Endothelial cell of umbilical vein (primary cell): ENCODE measurements around the gene WTAP. TPM values are rescaled to one million over a fixed set of nuclear protein-coding genes. Genes with fewer than 3 reads are reported as not detected.

Experiments
- BruUV-seq: library from RNA; stranded (reverse); fragments of 400-500 nt; replicated peaks from 2 replicates; lab custom pipeline; 2021; lab: Mats Ljungman, UMichigan
- CTCF ChIA-PET: fragments of 300-600, 350-600 bp; sonication (Branson Sonifier 250); formaldehyde crosslinking; loops from one replicate; lab custom pipeline; 2021; ENCODE audit warnings: antibody characterized with exemption, inconsistent platforms; lab: Charles Lee
- POLR2A ChIA-PET: fragments of 300-600, 350-600 bp; sonication (Branson Sonifier 250); formaldehyde crosslinking; loops from one replicate; lab custom pipeline; 2021; ENCODE audit warnings: antibody characterized with exemption, inconsistent platforms; lab: Charles Lee
- DNase-seq: peaks from one replicate; pipeline ENCODE4 v3.0.0-alpha.2; 2011; ENCODE audit warnings: low read depth, low spot score
- FAIRE-seq: peaks from 2 replicates; lab custom pipeline; 2011; peaks lifted over from hg19 to GRCh38; lab: Jason Lieb, UNC
- H2AFZ ChIP-seq: 2 replicates; pipeline ENCODE4 v1.6.0; 2012; ENCODE audit warnings: low read depth, low read length, control low read depth, inconsistent platforms
- H3K27ac ChIP-seq: 2 replicates; pipeline ENCODE4 v1.5.1; 2011; ENCODE audit warnings: low read depth, mild to moderate bottlenecking, control low read depth, low read length, moderate library complexity; ENCODE audit not compliant: insufficient read depth
- H3K27me3 ChIP-seq, 2 experiments: 2 replicates each; pipeline versions ENCODE4 v1.6.0 to v1.6.1; 2011; ENCODE audit warnings: low read length in 2 of 2, mixed read lengths in 1 of 2; ENCODE audit not compliant: control insufficient read depth in 2 of 2, insufficient read depth in 2 of 2
- H3K36me3 ChIP-seq, 2 experiments: 2 replicates in 1 of 2; 3 replicates in 1 of 2; pipeline ENCODE4 v1.5.1; 2011; ENCODE audit warnings: low read length in 2 of 2, mild to moderate bottlenecking in 1 of 2, moderate library complexity in 1 of 2; ENCODE audit not compliant: control insufficient read depth in 2 of 2, insufficient read depth in 2 of 2; ENCODE audit errors: extremely low read depth in 1 of 2
- H3K4me1 ChIP-seq: 3 replicates; pipeline ENCODE4 v1.5.1; 2011; ENCODE audit warnings: mild to moderate bottlenecking, low read length; ENCODE audit not compliant: control insufficient read depth, insufficient read depth; ENCODE audit errors: extremely low read depth
- H3K4me2 ChIP-seq: 2 replicates; pipeline ENCODE4 v1.6.1; 2011; ENCODE audit warnings: low read length, control low read depth, mixed read lengths; ENCODE audit not compliant: insufficient read depth
- H3K4me3 ChIP-seq, 3 experiments: fragments of 200-600 bp in 1 of 3; sonication (generic), shearing (Covaris generic) in 1 of 3; replicated peaks in 1 of 3; 2 replicates each; pipeline ENCODE4 v1.5.1; 2011 to 2016; ENCODE audit warnings: control low read depth in 3 of 3, low read length in 3 of 3, mild to moderate bottlenecking in 2 of 3, inconsistent platforms in 1 of 3, low read depth in 1 of 3, moderate library complexity in 1 of 3; ENCODE audit not compliant: insufficient read depth in 1 of 3
- H3K79me2 ChIP-seq: 2 replicates; pipeline ENCODE4 v1.6.0; 2012; ENCODE audit warnings: low read length, inconsistent platforms; ENCODE audit not compliant: control insufficient read depth, insufficient read depth
- H3K9ac ChIP-seq: replicated peaks from 2 replicates; pipeline ENCODE3; 2011; ENCODE audit warnings: low read length, control low read depth; ENCODE audit not compliant: insufficient read depth; ENCODE audit errors: extremely low read depth
- H3K9me1 ChIP-seq: replicated peaks from 3 replicates; pipeline ENCODE4 v1.6.0; 2011; ENCODE audit warnings: mild to moderate bottlenecking, low read length; ENCODE audit not compliant: control insufficient read depth, insufficient read depth; ENCODE audit errors: extremely low read depth
- H3K9me3 ChIP-seq: replicated peaks from 2 replicates; pipeline ENCODE4 v1.5.1; 2012; ENCODE audit warnings: low read length, inconsistent platforms; ENCODE audit not compliant: control insufficient read depth, insufficient read depth
- H4K20me1 ChIP-seq: replicated peaks from 2 replicates; pipeline ENCODE3; 2011; ENCODE audit warnings: mild to moderate bottlenecking, low read length; ENCODE audit not compliant: control insufficient read depth, insufficient read depth; ENCODE audit errors: extremely low read depth
- CTCF ChIP-seq, 2 donors: IDR thresholded peaks; 1 replicate in 1 of 2; 2 replicates in 1 of 2; pipeline ENCODE4 v1.5.1; 2011; ENCODE audit warnings: low read length in 2 of 2, mild to moderate bottlenecking in 2 of 2, moderate library complexity in 2 of 2, control low read depth in 1 of 2, inconsistent platforms in 1 of 2, low read depth in 1 of 2; ENCODE audit not compliant: insufficient read depth in 1 of 2; ENCODE audit errors: extremely low read depth in 1 of 2
- EZH2 ChIP-seq: IDR thresholded peaks from 2 replicates; pipeline ENCODE4 v1.6.1; 2012; ENCODE audit warnings: borderline replicate concordance, low read depth, mild to moderate bottlenecking, moderate library complexity, low read length, inconsistent platforms; ENCODE audit not compliant: severe bottlenecking
- POLR2A ChIP-seq: IDR thresholded peaks from 2 replicates; pipeline ENCODE4 v1.6.1; 2012; ENCODE audit warnings: low read depth, mild to moderate bottlenecking, control low read depth, low read length
- POLR2AphosphoS5 ChIP-seq: IDR thresholded peaks from 2 replicates; pipeline ENCODE4 v1.6.1; 2012; ENCODE audit warnings: low read depth, mild to moderate bottlenecking, control low read depth, low read length, moderate library complexity; ENCODE audit not compliant: insufficient read depth
- dilution Hi-C: fragments of 300-500 bp; cut with MboI; formaldehyde crosslinking; loops from one replicate; pipeline ENCODE4 v1.15.0; 2019; ENCODE audit warnings: low sequenced_read_pairs; ENCODE audit not compliant: extremely low pct_ligation_motif_present
- intact Hi-C: fragments of 100-400 bp; cut with micrococcal nuclease; formaldehyde crosslinking; loops from one replicate; pipeline ENCODE4 v1.10.0; 2022
- polyA plus RNA-seq, 4 experiments: library from polyadenylated mRNA; depleted of rRNA in 3 of 4; stranded (reverse) in 3 of 4; unstranded in 1 of 4; fragments of >200 nt; gene quantifications; 2 replicates each; pipeline versions ENCODE4 v1.2.1 to v1.2.3, GENCODE V29; 2011 to 2012; ENCODE audit warnings: missing spikeins in 1 of 4
- total RNA-seq: library from RNA; stranded (reverse); gene quantifications from 2 replicates; pipeline ENCODE4 v1.2.3, GENCODE V29; 2021

WTAP gene
- total and polyA plus RNA-seq, 2 donors (not counting 3 experiments of a cell fraction or from before 2014, with no cell fraction given) = 21.7 to 81.6 TPM

GRCh38 chr6:159789377-159790148, 62.3 kb downstream of the WTAP start, which contains the start of gene TCP1:
TCP1 (minus strand) TSS chr6:159789602; CDS start chr6:159789468, 134 bp downstream.
- H3K27ac ChIP-seq = peak within 1 kb of the TSS; percentile 62
- H2AFZ ChIP-seq = peak within 1 kb of the TSS; percentile 87
- peaks cover 82% of the 10 kb centered on the region for H3K79me2 ChIP-seq
- no peaks in the 10 kb centered on the region for H3K9me3 ChIP-seq
- H3K4me2 ChIP-seq = peak within 1 kb of the TSS; percentile 89
- peaks cover 2% of the 10 kb centered on the region for H4K20me1 ChIP-seq
- peak; percentile 90 for TF ChIP-seq POLR2AphosphoS5
- peak; percentile 88 for TF ChIP-seq POLR2A
- no peak for TF ChIP-seq EZH2
- TF ChIP-seq CTCF (IDR thresholded peaks at IDR 0.05; ENCODE audit: extremely low read depth in 1 of 2, insufficient read depth in 1 of 2, low read depth in 1 of 2, low read length in 2 of 2) = no peak
- H3K4me1 ChIP-seq = peaks cover 27% of the 10 kb centered on the region
- intact Hi-C loops (loop anchor here (1.0 to 10.0 kb wide), 8 partner anchors 27 to 668 kb away; partner anchors contain the start of genes ACAT2, SOD2 and WTAP), dilution Hi-C loops (no loop called here)
- H3K27me3 ChIP-seq = no peaks in the 10 kb centered on the region
- ChIA-PET POLR2A (interaction anchor here (0.5 to 2.9 kb wide), 9 partner anchors 9 to 223 kb away, joined by 3 to 21 read pairs (median 3); partner anchors contain the start of genes ACAT2, SOD2 and WTAP), CTCF (interaction anchor here (0.7 to 2.4 kb wide), 9 partner anchors 15 to 744 kb away, joined by 3 to 7 read pairs (median 4); partner anchors contain the start of genes ACAT2 and WTAP)
- peak within 1 kb of the TSS; percentile 87 for H3K9ac ChIP-seq
- no TSS peak for BruUV-seq
- peak within 1 kb of the TSS; percentile 63 to 95 (median 64) for H3K4me3 ChIP-seq
- DNase-seq (peak; percentile 100), FAIRE-seq (peak; percentile 99)
- H3K9me1 ChIP-seq = no peaks in the 10 kb centered on the region
- H3K36me3 ChIP-seq = peaks cover 7 to 9% of the 10 kb centered on the region in 2 experiments
